Effector memory CD4-positive, alpha-beta T cell (primary cell): Measurements from ENCODE around the gene ASH1L.

Experiments
- DNase-seq, 3 donors: peaks; one replicate each; pipeline ENCODE4 v3.0.0-alpha.2; 2020
- H3K27ac ChIP-seq: 2 replicates; pipeline ENCODE4 v1.7.0; 2013; ENCODE audit warnings: mild to moderate bottlenecking, low read length, moderate library complexity; ENCODE audit not compliant: insufficient read depth, poor library complexity, severe bottlenecking
- H3K27me3 ChIP-seq: replicated peaks from 2 replicates; pipeline ENCODE4 v1.7.0; 2013; ENCODE audit warnings: mild to moderate bottlenecking, low read length; ENCODE audit not compliant: insufficient read depth, control insufficient read depth, poor library complexity, severe bottlenecking
- H3K36me3 ChIP-seq: 2 replicates; pipeline ENCODE4 v1.7.0; 2013; ENCODE audit warnings: mild to moderate bottlenecking, low read length, moderate library complexity; ENCODE audit not compliant: control insufficient read depth, insufficient read depth
- H3K4me1 ChIP-seq: 2 replicates; pipeline ENCODE4 v1.7.0; 2013; ENCODE audit warnings: low read length, mild to moderate bottlenecking; ENCODE audit not compliant: control insufficient read depth, insufficient read depth, poor library complexity, severe bottlenecking
- H3K4me3 ChIP-seq: 2 replicates; pipeline ENCODE4 v1.7.0; 2013; ENCODE audit warnings: low read length, low read depth, mild to moderate bottlenecking; ENCODE audit not compliant: insufficient read depth, poor library complexity, severe bottlenecking
- H3K9me3 ChIP-seq: 2 replicates; pipeline ENCODE4 v1.7.0; 2013; ENCODE audit warnings: mild to moderate bottlenecking, low read length, moderate library complexity; ENCODE audit not compliant: control insufficient read depth

The ASH1L gene

GRCh38 chr1:155304558-155305063, 258.0 kb downstream of the ASH1L start:
- Histone ChIP-seq H3K27ac (no peak overlapping the region), H3K27me3 (no peaks in the 10 kb centered on the region), H3K4me1 (peaks cover 6% of the 10 kb centered on the region), H3K36me3 (no peaks in the 10 kb centered on the region), H3K9me3 (no peaks in the 10 kb centered on the region), H3K4me3 (no peak overlapping the region)
- DNase-seq: no peak

- DNase-seq: no peak
- no peak within 1 kb of the TSS for H3K27ac ChIP-seq
- no peaks in the 10 kb centered on the region for H3K27me3 ChIP-seq
- no peak within 1 kb of the TSS for H3K4me3 ChIP-seq
- no peaks in the 10 kb centered on the region for H3K4me1 ChIP-seq
- H3K9me3 ChIP-seq: no peaks in the 10 kb centered on the region
- no peaks in the 10 kb centered on the region for H3K36me3 ChIP-seq
Observed at GRCh38 chr1:155301342-155301841, 261.2 kb downstream of the ASH1L start, which contains the start of gene PKLR. Gene PKLR (minus strand): TSS chr1:155301438. CDS start chr1:155301395, 43 bp downstream.

- no peak for DNase-seq
- Histone ChIP-seq H3K36me3 (no peaks in the 10 kb centered on the region), H3K27ac (no peak overlapping the region), H3K27me3 (no peaks in the 10 kb centered on the region), H3K9me3 (no peaks in the 10 kb centered on the region), H3K4me1 (no peaks in the 10 kb centered on the region), H3K4me3 (no peak overlapping the region)
Observed at GRCh38 chr1:155300553-155301329, 261.9 kb downstream of the ASH1L start.

- Histone ChIP-seq H3K4me1 (peaks cover 4% of the 10 kb centered on the region), H3K27ac (no peak overlapping the region), H3K4me3 (no peak overlapping the region), H3K27me3 (peaks cover 5% of the 10 kb centered on the region), H3K36me3 (no peaks in the 10 kb centered on the region), H3K9me3 (no peaks in the 10 kb centered on the region)
- DNase-seq: no peak
Observed at GRCh38 chr1:155300024-155300423, 262.6 kb downstream of the ASH1L start.

GRCh38 chr1:155297384-155297783, 265.2 kb downstream of the ASH1L start:
- Histone ChIP-seq H3K27ac (no peak overlapping the region), H3K4me3 (no peak overlapping the region), H3K9me3 (no peaks in the 10 kb centered on the region), H3K36me3 (no peaks in the 10 kb centered on the region), H3K4me1 (peaks cover 5% of the 10 kb centered on the region), H3K27me3 (peaks cover 8% of the 10 kb centered on the region)
- no peak for DNase-seq

GRCh38 chr1:155296661-155297060, 265.9 kb downstream of the ASH1L start:
- Histone ChIP-seq H3K27ac (no peak overlapping the region), H3K9me3 (no peaks in the 10 kb centered on the region), H3K4me3 (no peak overlapping the region), H3K36me3 (no peaks in the 10 kb centered on the region), H3K4me1 (peaks cover 5% of the 10 kb centered on the region), H3K27me3 (peaks cover 8% of the 10 kb centered on the region)
- no peak for DNase-seq

GRCh38 chr1:155295942-155296267, 266.7 kb downstream of the ASH1L start:
- peaks cover 5% of the 10 kb centered on the region for H3K4me1 ChIP-seq
- no peaks in the 10 kb centered on the region for H3K9me3 ChIP-seq
- no peaks in the 10 kb centered on the region for H3K36me3 ChIP-seq
- peaks cover 8% of the 10 kb centered on the region for H3K27me3 ChIP-seq
- no peak overlapping the region for H3K27ac ChIP-seq
- H3K4me3 ChIP-seq: no peak overlapping the region
- no peak for DNase-seq

- H3K27ac ChIP-seq: no peak overlapping the region
- no peak overlapping the region for H3K4me3 ChIP-seq
- no peak for DNase-seq
- H3K27me3 ChIP-seq: peaks cover 8% of the 10 kb centered on the region
- no peaks in the 10 kb centered on the region for H3K9me3 ChIP-seq
- no peaks in the 10 kb centered on the region for H3K36me3 ChIP-seq
- H3K4me1 ChIP-seq: peaks cover 5% of the 10 kb centered on the region
Observed at GRCh38 chr1:155295183-155295941, 267.2 kb downstream of the ASH1L start.

- no peak overlapping the region for H3K4me3 ChIP-seq
- DNase-seq: no peak
- H3K36me3 ChIP-seq: no peaks in the 10 kb centered on the region
- no peak overlapping the region for H3K27ac ChIP-seq
- no peaks in the 10 kb centered on the region for H3K9me3 ChIP-seq
- peaks cover 5% of the 10 kb centered on the region for H3K4me1 ChIP-seq
- H3K27me3 ChIP-seq: peaks cover 8% of the 10 kb centered on the region
Observed at GRCh38 chr1:155294520-155295182, 268.0 kb downstream of the ASH1L start.
